ENCODE results near the gene PTGDS.

Gene PTGDS

GRCh38 chr9:136972335-136972734, 5.0 kb upstream of the PTGDS start:
- TF ChIP-seq REST (IDR thresholded peaks at IDR 0.05; ENCODE audit: low read depth) (no peak), TEAD4 (IDR thresholded peaks at IDR 0.05) (no peak), CREB1 (IDR thresholded peaks at IDR 0.05; ENCODE audit: low read depth) (no peak)

GRCh38 chr9:136972743-136973142, 4.6 kb upstream of the PTGDS start:
- no peak for TF ChIP-seq ZBTB7A (IDR thresholded peaks at IDR 0.05; ENCODE audit: low read depth)
- TF ChIP-seq RAD21 (IDR thresholded peaks at IDR 0.05; ENCODE audit: low read depth): no peak
- no peak for TF ChIP-seq NFIC (IDR thresholded peaks at IDR 0.05)
- no peak for TF ChIP-seq FOXM1 (IDR thresholded peaks at IDR 0.05; ENCODE audit: borderline replicate concordance, low read depth)
- no peak for TF ChIP-seq TEAD4 (IDR thresholded peaks at IDR 0.05)
- no peak for TF ChIP-seq CREB1 (IDR thresholded peaks at IDR 0.05; ENCODE audit: low read depth)
- no peak for TF ChIP-seq REST (IDR thresholded peaks at IDR 0.05; ENCODE audit: low read depth)
- TF ChIP-seq EGR1 (IDR thresholded peaks at IDR 0.05): no peak
- TF ChIP-seq TAF1 (IDR thresholded peaks at IDR 0.05; ENCODE audit: low read depth): no peak
- no peak for TF ChIP-seq MAX (IDR thresholded peaks at IDR 0.05)
- no peak for TF ChIP-seq USF1 (IDR thresholded peaks at IDR 0.05)
- TF ChIP-seq YY1 (IDR thresholded peaks at IDR 0.05; ENCODE audit: low read depth): no peak
- TF ChIP-seq EP300 (IDR thresholded peaks at IDR 0.05; ENCODE audit: borderline replicate concordance): no peak
- no peak for TF ChIP-seq TCF12 (IDR thresholded peaks at IDR 0.05; ENCODE audit: low read depth)
- TF ChIP-seq CEBPB (IDR thresholded peaks at IDR 0.05): no peak

- no peak for TF ChIP-seq TEAD4 (IDR thresholded peaks at IDR 0.05)
- TF ChIP-seq CEBPB (IDR thresholded peaks at IDR 0.05): no peak
- no peak for TF ChIP-seq TCF12 (IDR thresholded peaks at IDR 0.05; ENCODE audit: low read depth)
- no peak for TF ChIP-seq MAX (IDR thresholded peaks at IDR 0.05)
- no peak for TF ChIP-seq NFIC (IDR thresholded peaks at IDR 0.05)
- TF ChIP-seq REST (IDR thresholded peaks at IDR 0.05; ENCODE audit: low read depth): no peak
- TF ChIP-seq RAD21 (IDR thresholded peaks at IDR 0.05; ENCODE audit: low read depth): no peak
- TF ChIP-seq ZBTB7A (IDR thresholded peaks at IDR 0.05; ENCODE audit: low read depth): no peak
- TF ChIP-seq EGR1 (IDR thresholded peaks at IDR 0.05): no peak
- no peak for TF ChIP-seq CREB1 (IDR thresholded peaks at IDR 0.05; ENCODE audit: low read depth)
- no peak for TF ChIP-seq EP300 (IDR thresholded peaks at IDR 0.05; ENCODE audit: borderline replicate concordance)
- TF ChIP-seq USF1 (IDR thresholded peaks at IDR 0.05): no peak
- no peak for TF ChIP-seq YY1 (IDR thresholded peaks at IDR 0.05; ENCODE audit: low read depth)
These were observed 3.4 kb upstream of the PTGDS start for GRCh38 chr9:136973618-136974617.

GRCh38 chr9:136974817-136975535, 2.3 kb upstream of the PTGDS start:
- TF ChIP-seq CREB1 (IDR thresholded peaks at IDR 0.05; ENCODE audit: low read depth) (no peak), TAF1 (IDR thresholded peaks at IDR 0.05; ENCODE audit: low read depth) (no peak), TEAD4 (IDR thresholded peaks at IDR 0.05) (no peak), ZBTB7A (IDR thresholded peaks at IDR 0.05; ENCODE audit: low read depth) (no peak), MAX (IDR thresholded peaks at IDR 0.05) (no peak), FOXM1 (IDR thresholded peaks at IDR 0.05; ENCODE audit: borderline replicate concordance, low read depth) (no peak), NFIC (IDR thresholded peaks at IDR 0.05) (no peak)
